Activated CD8-positive, alpha-beta memory T cell treated with anti-CD3 and anti-CD28 coated beads for 36 hours (primary cell): Measurements from ENCODE around the gene UFC1. TPM values are rescaled to one million over a fixed set of nuclear protein-coding genes. Genes with fewer than 3 reads are reported as not detected.

Experiments
- CTCF ChIA-PET: fragments of 350-600 bp; sonication (Branson Sonifier 250); formaldehyde crosslinking; loops from one replicate; lab custom pipeline; 2021; ENCODE audit warnings: antibody characterized with exemption; lab: Charles Lee
- POLR2A ChIA-PET: fragments of 350-600 bp; sonication (Branson Sonifier 250); formaldehyde crosslinking; loops from one replicate; lab custom pipeline; 2021; ENCODE audit warnings: antibody characterized with exemption; lab: Charles Lee
- total RNA-seq, 2 experiments: library from RNA; stranded (reverse); gene quantifications; one replicate each; pipeline ENCODE4 v1.2.3, GENCODE V29; 2021

Gene UFC1
- 10 to 100 TPM; 99.0 to 99.9 TPM for total RNA-seq

DNA sequence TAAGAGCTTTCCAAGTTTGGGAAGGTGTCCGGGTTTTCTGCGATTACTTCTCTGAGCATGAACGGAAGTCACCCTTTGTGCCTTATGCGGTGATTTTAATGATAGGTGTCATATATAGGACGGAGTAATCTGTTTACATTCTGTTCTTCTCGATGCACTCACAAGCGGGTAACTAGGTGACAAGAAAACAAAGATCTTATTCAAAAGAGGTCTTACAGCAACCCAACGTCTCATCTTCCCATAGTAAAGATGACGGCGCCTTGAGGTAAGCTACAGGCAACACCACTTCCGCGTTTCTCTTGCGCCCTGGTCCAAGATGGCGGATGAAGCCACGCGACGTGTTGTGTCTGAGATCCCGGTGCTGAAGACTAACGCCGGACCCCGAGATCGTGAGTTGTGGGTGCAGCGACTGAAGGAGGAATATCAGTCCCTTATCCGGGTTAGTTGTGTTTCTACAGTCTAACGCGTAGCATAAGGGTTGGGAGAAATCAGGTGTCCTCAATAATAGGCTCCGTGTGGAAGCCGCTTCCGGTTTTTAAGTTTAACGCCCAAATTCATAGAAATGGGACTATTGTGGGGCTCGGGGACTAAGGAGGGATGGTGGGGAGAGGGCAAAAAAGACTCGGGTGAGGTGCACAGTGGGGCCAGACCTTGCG is at the start of gene UFC1:
UFC1 (plus strand) TSS at position 297 of the 656 bp plus-strand sequence; CDS start at position 317, 20 bp downstream.
- ChIA-PET CTCF (interaction anchor here (1.0 to 2.1 kb wide), 3 partner anchors 12 to 72 kb away, joined by 3 to 10 read pairs (median 5); partner anchors contain the start of genes PPOX and TOMM40L), POLR2A (interaction anchor here (0.5 to 3.0 kb wide), 5 partner anchors 12 to 72 kb away, joined by 3 to 21 read pairs (median 6); partner anchors contain the start of genes B4GALT3, NIT1, PFDN2 and PPOX)

DNA sequence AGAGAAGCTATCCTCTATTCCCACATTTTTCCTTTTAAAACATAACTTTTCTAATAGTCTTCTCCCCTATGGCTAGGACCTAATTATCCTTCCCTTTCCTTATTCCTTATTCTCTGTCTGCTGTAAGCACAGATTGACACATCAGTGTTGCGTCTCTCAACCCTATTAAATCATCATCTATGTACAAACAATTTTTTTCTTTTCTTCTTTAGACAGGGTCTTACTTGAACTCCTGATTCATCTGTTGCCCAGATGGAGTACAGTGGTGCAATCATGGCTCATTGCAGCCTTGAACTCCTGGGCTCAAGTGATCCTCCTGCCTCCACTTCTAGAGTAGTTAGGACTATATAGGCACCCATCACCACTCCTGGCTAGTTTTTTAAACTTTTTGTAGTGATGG is 47.3 kb upstream of the UFC1 start:
- POLR2A ChIA-PET = no interaction called here
- CTCF ChIA-PET = interaction anchor here (1.0 kb wide), 1 partner anchor 10 kb away, joined by 4 read pairs; no protein-coding TSS in a partner anchor

DNA sequence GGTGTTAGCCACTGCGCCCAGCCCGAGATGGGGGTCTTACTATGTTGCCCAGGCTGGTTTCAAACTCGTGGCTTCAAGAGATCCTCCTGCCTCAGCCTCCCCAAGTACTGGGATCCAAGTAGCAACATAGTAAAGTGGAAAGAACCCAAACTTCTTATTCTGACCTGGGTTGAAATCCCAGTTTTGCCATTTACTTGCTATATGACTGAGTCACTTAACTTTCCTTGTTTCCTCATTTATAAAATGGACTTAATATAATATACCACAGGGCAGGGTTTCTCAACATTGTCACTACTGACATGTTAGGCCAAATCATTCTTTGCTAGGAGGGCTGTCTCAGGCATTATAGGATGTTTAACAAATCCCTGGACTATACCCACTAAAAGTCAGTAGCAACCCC is 42.7 kb upstream of the UFC1 start:
- CTCF ChIA-PET = no interaction called here
- POLR2A ChIA-PET = no interaction called here

DNA sequence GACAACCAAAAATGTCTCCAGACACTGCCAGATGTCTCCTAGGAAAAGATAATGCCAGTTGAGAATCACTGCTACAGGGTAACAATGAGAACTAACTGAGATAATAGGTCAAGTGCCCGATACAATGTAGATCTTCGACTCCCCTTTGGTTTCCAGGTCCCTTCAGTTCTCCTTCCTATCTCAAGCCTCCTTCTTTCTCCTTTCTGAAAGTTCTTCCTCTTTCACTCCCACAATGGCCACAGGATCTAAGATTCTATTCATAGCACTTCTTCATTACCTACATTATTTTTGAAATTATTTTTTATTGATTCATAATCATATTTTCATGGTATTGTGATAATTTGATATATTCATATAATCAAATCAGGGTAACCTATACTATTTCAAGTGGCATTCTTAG is 42.3 kb upstream of the UFC1 start:
- ChIA-PET POLR2A (no interaction called here), CTCF (no interaction called here)

DNA sequence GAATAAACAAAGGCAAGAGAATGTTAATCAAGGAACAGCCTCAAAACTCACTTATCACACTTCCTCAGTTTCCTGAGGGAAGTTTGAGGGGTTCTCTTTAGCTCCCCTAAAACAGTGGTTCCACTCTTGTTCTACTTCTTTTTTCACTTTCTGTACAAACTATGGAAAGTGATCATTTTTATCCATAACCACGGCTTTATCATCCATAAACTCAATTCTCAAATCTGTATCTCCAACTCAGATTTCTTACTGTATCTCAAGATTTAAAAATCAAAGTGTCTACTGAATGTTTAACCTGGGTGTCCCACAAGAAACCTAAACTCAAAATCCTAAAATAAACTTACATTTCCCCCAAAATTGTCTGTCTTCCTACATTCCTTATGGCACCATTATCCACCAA is 39.9 kb upstream of the UFC1 start:
- POLR2A ChIA-PET = no interaction called here
- CTCF ChIA-PET = interaction anchor here (1.0 to 1.2 kb wide), 2 partner anchors 11 to 21 kb away, joined by 3 read pairs; no protein-coding TSS in a partner anchor

DNA sequence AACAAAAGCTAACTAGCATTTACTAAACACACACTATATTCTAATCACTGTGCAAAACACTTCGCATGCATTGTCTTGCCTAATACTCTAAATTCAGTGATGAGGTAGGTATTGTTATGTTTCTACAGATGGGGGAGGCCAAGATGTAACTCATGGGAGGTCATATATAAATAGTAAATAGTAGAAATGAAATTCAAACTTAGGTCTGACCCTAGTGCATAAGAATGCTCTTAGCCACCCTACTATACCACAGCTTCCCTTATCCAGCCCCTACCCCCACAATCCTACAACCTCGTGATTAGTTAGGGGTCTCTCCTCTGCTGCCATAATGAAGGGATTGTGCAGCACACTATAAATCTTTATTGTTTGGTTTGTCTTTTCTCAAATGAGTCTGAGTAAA is 39.2 kb upstream of the UFC1 start:
- ChIA-PET POLR2A (no interaction called here), CTCF (interaction anchor here (1.2 kb wide), 1 partner anchor 21 kb away, joined by 3 read pairs; no protein-coding TSS in a partner anchor)

DNA sequence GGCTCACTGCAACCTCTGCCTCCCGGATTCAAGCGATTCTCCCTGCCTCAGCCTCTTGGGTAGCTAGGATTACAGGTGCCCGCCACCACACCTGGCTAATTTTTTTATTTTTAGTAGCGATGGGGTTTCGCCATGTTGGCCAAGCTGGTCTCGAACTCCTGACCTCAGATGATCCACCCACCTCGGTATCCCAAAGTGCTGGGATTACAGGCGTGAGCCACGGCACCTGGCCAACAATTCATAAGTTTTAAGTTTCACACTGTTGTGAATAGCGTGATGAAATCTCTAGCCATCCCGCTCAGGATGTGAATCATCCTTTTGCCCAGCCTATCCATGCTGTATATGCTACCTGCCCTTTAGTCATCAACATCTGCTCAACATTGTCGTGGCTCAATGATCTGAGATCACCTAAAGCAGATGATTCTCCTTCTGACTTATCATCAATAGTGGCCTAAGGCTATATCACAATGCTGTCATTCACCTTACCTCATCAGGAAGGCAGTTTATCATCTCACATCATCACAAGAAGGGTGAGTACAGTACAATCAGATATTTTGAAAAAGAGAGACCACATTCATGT is 38.6 kb upstream of the UFC1 start:
- ChIA-PET CTCF (no interaction called here), POLR2A (no interaction called here)

DNA sequence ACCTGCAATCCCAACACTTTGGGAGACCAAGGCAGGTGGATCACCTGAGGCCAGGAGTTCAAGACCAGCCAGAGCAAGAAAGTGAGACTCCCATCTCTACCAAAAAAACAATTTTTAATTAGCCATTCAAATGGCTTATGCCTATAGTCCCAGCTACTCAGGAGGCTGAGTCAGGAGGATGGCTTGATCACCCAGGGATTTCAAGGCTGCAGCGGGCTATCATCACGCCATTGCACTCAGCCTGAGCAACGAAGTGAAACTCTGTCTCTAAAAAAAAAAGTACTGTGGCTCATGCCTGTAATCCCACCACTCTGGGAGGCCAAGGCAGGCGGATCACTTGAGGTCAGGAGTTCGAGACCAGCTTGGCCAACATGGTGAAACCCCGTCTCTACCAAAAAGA is 37.8 kb upstream of the UFC1 start:
- CTCF ChIA-PET = interaction anchor here (1.5 kb wide), 1 partner anchor 17 kb away, joined by 5 read pairs; the partner anchor contains the start of gene DEDD

DNA sequence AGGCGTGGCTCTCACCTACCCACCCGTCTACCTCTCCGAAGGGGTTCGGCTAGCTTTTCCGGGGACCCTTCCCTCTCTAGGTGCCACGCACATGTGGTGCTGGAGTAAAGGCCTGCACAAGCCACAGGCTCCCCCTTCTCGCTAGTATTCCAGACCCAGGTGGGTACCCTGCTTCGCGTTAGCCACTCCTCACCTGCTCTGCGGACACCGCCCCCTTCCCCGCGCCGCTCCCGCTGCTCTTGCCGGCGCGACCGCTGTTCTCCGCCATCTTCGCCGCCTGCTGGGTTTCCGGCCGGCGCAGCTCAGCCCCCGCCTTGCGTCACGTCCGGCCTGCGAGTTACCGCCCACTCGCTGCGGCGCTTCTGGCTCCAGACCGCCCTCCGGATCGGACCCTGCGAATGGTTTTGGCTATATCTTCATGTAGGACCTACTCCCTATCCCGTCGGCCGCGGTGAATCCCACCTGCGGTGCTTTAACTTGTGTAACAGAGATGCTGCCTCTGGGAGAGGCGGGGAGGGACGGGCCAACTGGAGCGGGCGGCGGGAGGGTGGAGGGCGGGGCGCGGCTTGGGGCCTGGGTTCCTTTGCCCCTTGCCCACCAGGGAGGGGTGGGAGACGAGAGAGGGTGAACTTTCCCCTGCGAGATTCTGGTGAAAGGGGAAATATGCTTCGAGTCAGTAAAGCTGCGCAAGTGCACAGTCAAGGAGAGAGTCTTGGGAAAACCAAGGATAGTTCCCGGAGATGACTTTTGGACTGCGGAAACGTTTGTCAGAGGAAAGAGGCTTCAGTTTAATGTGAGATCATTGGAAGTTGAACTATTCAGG is 35.8 kb upstream of the UFC1 start, which contains the start of the genes NIT1 and PFDN2:
NIT1 (plus strand) TSS at position 347 of the 823 bp plus-strand sequence; CDS start at position 419, 72 bp downstream.
PFDN2 (minus strand) TSS at position 279 of the 823 bp plus-strand sequence; CDS start at position 268, 11 bp downstream.
- CTCF ChIA-PET = interaction anchor here (0.9 to 1.9 kb wide), 4 partner anchors 13 to 76 kb away, joined by 3 to 10 read pairs (median 4); partner anchors contain the start of genes ARHGAP30 and PPOX
- POLR2A ChIA-PET = interaction anchor here (0.8 to 3.3 kb wide), 10 partner anchors 11 to 188 kb away, joined by 3 to 23 read pairs (median 4); partner anchors contain the start of genes ARHGAP30, DEDD, PPOX and UFC1

More for the DNA sequence above, 37.8 kb upstream of the UFC1 start:
- POLR2A ChIA-PET = interaction anchor here (3.3 kb wide), 1 partner anchor 16 kb away, joined by 23 read pairs; the partner anchor contains the start of gene DEDD

DNA sequence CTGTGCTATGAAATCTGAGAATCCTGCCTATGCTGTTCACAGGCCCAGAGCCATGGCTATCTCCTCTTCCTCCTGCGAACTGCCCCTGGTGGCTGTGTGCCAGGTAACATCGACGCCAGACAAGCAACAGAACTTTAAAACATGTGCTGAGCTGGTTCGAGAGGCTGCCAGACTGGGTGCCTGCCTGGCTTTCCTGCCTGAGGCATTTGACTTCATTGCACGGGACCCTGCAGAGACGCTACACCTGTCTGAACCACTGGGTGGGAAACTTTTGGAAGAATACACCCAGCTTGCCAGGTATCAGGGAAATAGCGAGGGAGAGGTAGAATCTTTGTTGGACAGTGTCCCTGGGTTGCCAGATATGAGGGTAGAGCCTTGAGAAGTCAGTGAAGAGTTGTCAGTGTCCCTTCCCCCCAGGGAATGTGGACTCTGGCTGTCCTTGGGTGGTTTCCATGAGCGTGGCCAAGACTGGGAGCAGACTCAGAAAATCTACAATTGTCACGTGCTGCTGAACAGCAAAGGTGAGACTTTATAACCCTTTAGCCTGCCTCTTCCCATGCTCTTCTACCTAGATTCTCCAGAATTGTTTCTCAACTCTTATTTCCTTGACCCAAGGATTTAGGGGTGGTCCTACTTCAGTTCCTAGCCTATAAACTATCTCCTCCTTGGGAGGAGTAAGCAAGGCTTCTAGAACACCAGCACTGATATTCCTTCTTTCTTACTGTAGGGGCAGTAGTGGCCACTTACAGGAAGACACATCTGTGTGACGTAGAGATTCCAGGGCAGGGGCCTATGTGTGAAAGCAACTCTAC is 34.5 kb upstream of the UFC1 start:
- ChIA-PET POLR2A (interaction anchor here (0.6 to 3.3 kb wide), 2 partner anchors 13 kb away, joined by 4 to 23 read pairs; partner anchors contain the start of gene DEDD), CTCF (no interaction called here)

DNA sequence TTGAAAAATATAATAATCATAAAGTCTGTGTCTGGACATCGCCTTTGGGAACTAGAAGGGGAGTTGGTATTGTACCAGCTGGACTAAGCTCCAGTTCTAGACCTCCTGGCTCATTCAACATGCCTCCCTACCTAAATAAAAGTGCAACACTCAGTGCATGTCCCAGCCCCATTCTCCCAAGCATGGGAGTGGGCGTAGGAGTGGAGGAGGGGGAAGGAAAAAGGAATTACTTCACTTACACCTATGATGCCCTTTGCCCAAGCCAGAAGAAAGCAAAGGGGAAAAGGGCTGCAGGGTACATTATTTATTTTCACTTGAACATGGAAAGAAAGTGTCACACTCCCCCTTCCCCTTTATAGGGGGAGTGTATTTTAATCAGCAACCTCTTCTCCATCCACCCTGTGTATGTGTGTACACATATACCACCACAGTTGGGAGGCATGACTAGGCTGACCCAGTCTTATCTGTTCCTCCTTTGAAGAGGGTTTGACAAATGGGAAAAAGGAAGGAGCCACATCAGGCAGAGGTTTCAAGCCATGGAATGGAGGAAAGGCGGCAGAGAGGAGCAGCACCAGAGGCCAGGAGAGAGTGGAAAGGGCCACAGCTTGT is 32.6 kb upstream of the UFC1 start:
- CTCF ChIA-PET = interaction anchor here (0.7 to 1.8 kb wide), 3 partner anchors 11 to 49 kb away, joined by 4 to 7 read pairs (median 4); partner anchors contain the start of gene DEDD
- POLR2A ChIA-PET = no interaction called here

DNA sequence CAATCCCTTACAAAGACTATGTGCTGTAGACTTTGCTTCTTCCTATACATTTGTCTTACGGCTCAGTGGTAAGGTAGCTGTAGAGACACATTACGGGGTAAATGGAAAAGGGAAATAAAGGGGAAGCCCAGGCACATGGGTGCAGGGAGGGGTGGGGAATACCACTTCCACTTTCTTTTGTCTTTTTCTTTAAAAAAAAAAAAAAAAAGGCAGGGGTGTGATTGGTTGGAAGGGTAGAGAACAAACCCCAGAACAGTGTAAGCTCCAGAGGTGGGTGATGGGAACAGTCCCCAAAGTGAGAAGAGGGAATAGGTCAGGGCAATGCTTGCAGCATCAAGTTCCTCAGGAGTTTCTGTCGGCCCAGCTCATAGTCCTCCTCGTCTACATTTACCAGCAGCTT is 31.9 kb upstream of the UFC1 start:
- POLR2A ChIA-PET = no interaction called here
- CTCF ChIA-PET = interaction anchor here (0.7 to 1.8 kb wide), 4 partner anchors 10 to 49 kb away, joined by 3 to 7 read pairs (median 4); partner anchors contain the start of gene DEDD

DNA sequence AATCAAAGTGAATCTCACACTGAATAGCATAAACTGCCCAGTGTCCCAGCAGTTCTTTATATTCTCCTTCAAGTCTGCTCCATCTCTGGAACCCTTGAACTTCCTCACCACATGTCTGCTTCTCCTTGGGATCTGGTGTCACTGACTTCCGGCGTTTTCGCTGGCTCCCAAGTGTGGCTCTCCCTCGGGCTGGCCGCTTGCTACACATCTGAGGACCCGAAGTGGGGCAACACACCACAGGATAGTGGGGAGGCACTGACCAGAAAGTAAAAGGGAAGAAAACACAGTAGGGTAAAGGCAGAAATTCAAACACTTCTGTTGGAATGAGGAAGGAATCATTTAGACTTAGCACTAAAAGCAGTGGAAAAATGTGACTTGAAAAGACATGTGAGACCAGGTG is 30.8 kb upstream of the UFC1 start:
- ChIA-PET POLR2A (no interaction called here), CTCF (interaction anchor here (1.2 kb wide), 1 partner anchor 17 kb away, joined by 3 read pairs; no protein-coding TSS in a partner anchor)

DNA sequence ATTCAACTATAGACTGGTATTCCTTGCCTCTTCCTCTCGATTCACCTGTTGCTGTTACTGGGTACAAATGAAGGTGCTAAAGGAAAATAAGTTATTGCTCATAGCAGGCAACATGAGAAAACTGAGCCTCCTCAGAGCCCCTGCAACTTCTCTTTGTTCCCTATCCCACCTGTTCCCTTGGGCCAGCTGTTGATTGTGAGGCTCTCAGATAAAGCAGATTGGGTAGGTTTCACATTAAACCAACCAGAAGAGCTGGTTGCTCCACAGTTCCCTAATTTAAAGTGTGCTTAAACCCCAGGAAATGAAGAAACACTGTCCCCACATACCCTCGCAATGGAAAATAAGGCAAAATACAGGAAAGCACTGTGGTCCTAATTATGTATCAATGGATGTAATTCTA is 26.1 kb upstream of the UFC1 start:
- POLR2A ChIA-PET = interaction anchor here (0.5 kb wide), 2 partner anchors 18 to 98 kb away, joined by 3 to 4 read pairs; partner anchors contain the start of gene TOMM40L
- CTCF ChIA-PET = interaction anchor here (0.9 to 1.4 kb wide), 3 partner anchors 11 to 66 kb away, joined by 3 to 5 read pairs (median 3); no protein-coding TSS in a partner anchor

DNA sequence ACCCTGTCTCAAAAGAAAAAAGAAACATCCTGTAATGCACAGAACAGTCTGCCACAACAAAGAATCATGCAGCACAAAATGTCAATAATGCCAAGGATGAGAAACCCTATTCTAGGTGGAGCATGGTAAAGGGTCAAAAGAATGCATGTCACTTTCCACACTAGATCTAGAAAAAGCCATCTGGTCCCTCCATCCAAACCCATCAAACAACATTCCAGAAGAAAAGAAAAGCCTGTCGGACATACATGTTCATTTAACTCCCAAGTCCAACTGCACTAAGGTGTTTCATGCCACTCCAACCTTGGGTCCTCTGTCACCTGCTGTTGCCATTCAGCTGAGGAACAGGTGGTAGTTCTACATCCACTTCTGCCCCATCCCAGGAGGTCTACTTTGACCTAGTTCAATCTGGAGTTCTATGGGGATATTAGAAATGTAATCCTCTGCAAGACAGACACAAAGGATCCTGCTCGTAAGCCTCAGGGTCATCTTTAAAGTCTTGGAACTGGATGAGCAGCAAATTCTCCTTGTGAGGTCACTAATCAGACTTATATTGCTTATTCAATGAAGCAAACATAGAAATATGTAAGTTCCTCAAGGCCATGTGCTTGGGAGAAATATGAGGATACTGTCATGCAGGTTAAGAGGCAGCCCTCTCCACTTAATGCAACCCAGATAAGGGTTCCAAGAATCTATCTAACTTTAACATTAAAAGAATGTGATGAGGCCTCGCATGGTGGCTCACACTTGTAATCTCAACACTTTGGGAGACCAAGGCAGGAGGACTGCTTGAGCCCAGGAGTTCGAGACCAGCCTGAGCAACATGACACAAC is 25.0 kb upstream of the UFC1 start:
- CTCF ChIA-PET = interaction anchor here (0.6 kb wide), 1 partner anchor 13 kb away, joined by 4 read pairs; no protein-coding TSS in a partner anchor
- POLR2A ChIA-PET = interaction anchor here (1.0 kb wide), 1 partner anchor 11 kb away, joined by 3 read pairs; the partner anchor contains the start of genes NIT1 and PFDN2

DNA sequence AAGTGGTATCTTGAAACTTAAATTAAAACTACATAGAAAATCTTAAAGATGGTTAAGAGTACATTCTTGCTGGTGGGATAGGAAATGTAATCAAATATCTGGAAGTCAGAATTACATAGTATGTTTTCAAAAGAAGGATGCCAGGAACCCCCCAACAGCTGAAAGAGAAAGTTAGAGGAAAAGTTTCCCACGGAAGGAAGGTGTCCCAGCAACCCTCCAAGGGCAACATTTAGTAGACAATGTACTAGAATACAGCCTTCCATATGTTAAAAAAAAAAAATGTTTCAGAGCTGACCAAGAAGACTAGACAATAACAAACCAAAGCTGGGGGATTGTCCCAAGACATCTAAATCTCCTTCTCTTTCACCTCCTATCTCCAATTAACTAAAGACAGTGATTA is 23.5 kb upstream of the UFC1 start:
- ChIA-PET CTCF (interaction anchor here (1.6 kb wide), 1 partner anchor 33 kb away, joined by 7 read pairs; no protein-coding TSS in a partner anchor), POLR2A (interaction anchor here (0.6 kb wide), 1 partner anchor 36 kb away, joined by 3 read pairs; the partner anchor contains the start of gene PPOX)
